PC-3 (cell line): ENCODE results near the gene OR10J5. TPM values are rescaled to one million over a fixed set of nuclear protein-coding genes. Genes with fewer than 3 reads are reported as not detected.

ENCODE experiments used
- ATAC-seq: fragments of 200-7000 bp; cut with Tn5 transposase; 2 replicates; pipeline ENCODE4 v1.9.1; 2020; ENCODE audit warnings: mild to moderate bottlenecking, moderate library complexity
- BruUV-seq: library from RNA; stranded (reverse); fragments of 400-500 nt; replicated peaks from 2 replicates; lab custom pipeline; 2021; lab: Mats Ljungman, UMichigan
- CTCF ChIA-PET: fragments of 300-600 bp; sonication (Branson Sonifier 250); formaldehyde crosslinking; loops from one replicate; lab custom pipeline; 2022; ENCODE audit warnings: antibody characterized with exemption; lab: Charles Lee
- POLR2A ChIA-PET: fragments of 300-600 bp; sonication (Branson Sonifier 250); formaldehyde crosslinking; loops from one replicate; lab custom pipeline; 2022; ENCODE audit warnings: antibody characterized with exemption; ENCODE audit not compliant: unreplicated experiment; lab: Charles Lee
- DNase-seq: peaks from one replicate; pipeline ENCODE4 v3.0.0-alpha.2; 2015
- H2AFZ ChIP-seq: fragments of 300-600 bp; sonication (generic); 2 replicates; pipeline ENCODE4 v1.6.0; 2016; ENCODE audit warnings: antibody characterized with exemption, low read length
- H3F3A ChIP-seq: fragments of 300-600 bp; sonication (generic); one replicate; pipeline ENCODE4 v1.6.0; 2017; ENCODE audit warnings: antibody characterized with exemption, low read length, control low read depth, mild to moderate bottlenecking; ENCODE audit not compliant: unreplicated experiment
- H3K27ac ChIP-seq: fragments of 300-600 bp; sonication (generic); 2 replicates; pipeline ENCODE4 v1.5.1; 2016; ENCODE audit warnings: mild to moderate bottlenecking, low read length
- H3K27me3 ChIP-seq: fragments of 300-600 bp; sonication (generic); 2 replicates; pipeline ENCODE4 v1.6.1; 2016; ENCODE audit warnings: low read length, mixed read lengths
- H3K36me3 ChIP-seq: fragments of 300-600 bp; sonication (generic); 2 replicates; pipeline ENCODE4 v1.6.1; 2016; ENCODE audit warnings: low read depth, mixed run types, low read length, mixed read lengths
- H3K4me1 ChIP-seq: fragments of 300-600 bp; sonication (generic); 2 replicates; pipeline ENCODE4 v1.5.1; 2016; ENCODE audit warnings: low read length; ENCODE audit not compliant: insufficient read depth
- H3K4me2 ChIP-seq: fragments of 300-600 bp; sonication (generic); 2 replicates; pipeline ENCODE4 v1.6.0; 2016; ENCODE audit warnings: low read length
- H3K4me3 ChIP-seq: fragments of 300-600 bp; sonication (generic); 2 replicates; pipeline ENCODE4 v1.5.1; 2016; ENCODE audit warnings: mild to moderate bottlenecking, low read length, mixed read lengths
- H3K79me2 ChIP-seq: fragments of 300-600 bp; sonication (generic); 2 replicates; pipeline ENCODE4 v1.6.1; 2017; ENCODE audit warnings: low read length, mixed read lengths
- H3K9ac ChIP-seq: fragments of 300-600 bp; sonication (generic); 2 replicates; pipeline ENCODE4 v1.6.0; 2016; ENCODE audit warnings: mild to moderate bottlenecking, low read length
- H3K9me2 ChIP-seq: fragments of 300-600 bp; sonication (generic); replicated peaks from 2 replicates; pipeline ENCODE4 v1.6.1; 2016; ENCODE audit warnings: mixed run types, low read length, mixed read lengths
- H3K9me3 ChIP-seq: fragments of 300-600 bp; sonication (generic); 2 replicates; pipeline ENCODE4 v1.6.1; 2016; ENCODE audit warnings: low read length, mixed read lengths
- H4K20me1 ChIP-seq: fragments of 300-600 bp; sonication (generic); 2 replicates; pipeline ENCODE4 v1.6.1; 2016; ENCODE audit warnings: low read length, mixed read lengths
- CTCF ChIP-seq: fragments of 300-600 bp; sonication (generic); conservative IDR thresholded peaks from 2 replicates; pipeline ENCODE4 v1.5.1; 2017; ENCODE audit warnings: antibody characterized with exemption, low read depth, mild to moderate bottlenecking, low read length
- EZH2 ChIP-seq: fragments of 300-600 bp; sonication (generic); IDR thresholded peaks from one replicate; pipeline ENCODE4 v1.6.1; 2017; ENCODE audit warnings: antibody characterized with exemption, mild to moderate bottlenecking, low read length; ENCODE audit not compliant: unreplicated experiment
- EZH2phosphoT487 ChIP-seq: fragments of 300-600 bp; sonication (generic); IDR thresholded peaks from 2 replicates; pipeline ENCODE4 v1.6.1; 2018; ENCODE audit warnings: mild to moderate bottlenecking, antibody characterized with exemption, low read length, borderline replicate concordance
- intact Hi-C: fragments of 100-400 bp; cut with micrococcal nuclease; formaldehyde crosslinking; loops from 2 replicates; pipeline ENCODE4 v1.9.0; 2023
- total RNA-seq: library from RNA; depleted of rRNA; stranded (reverse); fragments of >200 nt; gene quantifications from 2 replicates; pipeline ENCODE4 v1.2.3, GENCODE V29; 2014

OR10J5 gene
- total RNA-seq, 1 experiment from 2014 or later: not detected

GRCh38 chr1:159580340-159580739 lies 44.5 kb upstream of the OR10J5 start:
- no peaks in the 10 kb centered on the region for H3K9me2 ChIP-seq
- no peaks in the 10 kb centered on the region for H4K20me1 ChIP-seq
- ChIA-PET CTCF (interaction anchor here (0.5 kb wide), 1 partner anchor 123 kb away, joined by 3 read pairs; no protein-coding TSS in a partner anchor), POLR2A (no interaction called here)
- H2AFZ ChIP-seq: no peak overlapping the region
- intact Hi-C loops: no loop called here
- BruUV-seq: no TSS peak
- ATAC-seq (no peak), DNase-seq (peak; percentile 54)
- no peak overlapping the region for H3K4me3 ChIP-seq
- no peak overlapping the region for H3K27ac ChIP-seq
- peaks cover 18% of the 10 kb centered on the region for H3K27me3 ChIP-seq
- TF ChIP-seq CTCF: no peak
- no peak for TF ChIP-seq EZH2phosphoT487
- no peak for TF ChIP-seq EZH2
- H3K36me3 ChIP-seq: no peaks in the 10 kb centered on the region
- no peaks in the 10 kb centered on the region; the same call in 1 of the 2 replicates for H3K9me3 ChIP-seq
- no peaks in the 10 kb centered on the region for H3F3A ChIP-seq
- 0 out of 2 replicates have a peak overlapping the region, but pooled peaks have one; percentile 5 for H3K4me2 ChIP-seq
- no peaks in the 10 kb centered on the region for H3K79me2 ChIP-seq
- H3K9ac ChIP-seq: no peak overlapping the region
- H3K4me1 ChIP-seq: peaks cover 10% of the 10 kb centered on the region

GRCh38 chr1:159577446-159577845 lies 41.6 kb upstream of the OR10J5 start:
- H4K20me1 ChIP-seq: no peaks in the 10 kb centered on the region
- ATAC-seq (no peak), DNase-seq (no peak)
- H3K9me2 ChIP-seq: no peaks in the 10 kb centered on the region
- ChIA-PET CTCF (no interaction called here), POLR2A (no interaction called here)
- H2AFZ ChIP-seq: no peak overlapping the region
- no peaks in the 10 kb centered on the region for H3F3A ChIP-seq
- TF ChIP-seq EZH2 (no peak), EZH2phosphoT487 (no peak), CTCF (no peak)
- no peak overlapping the region for H3K27ac ChIP-seq
- no peak overlapping the region for H3K4me3 ChIP-seq
- intact Hi-C loops: no loop called here
- no TSS peak for BruUV-seq
- H3K9ac ChIP-seq: no peak overlapping the region
- H3K36me3 ChIP-seq: no peaks in the 10 kb centered on the region
- H3K4me1 ChIP-seq: peaks cover 10% of the 10 kb centered on the region
- H3K27me3 ChIP-seq: peaks cover 28% of the 10 kb centered on the region
- no peak overlapping the region for H3K4me2 ChIP-seq
- H3K79me2 ChIP-seq: no peaks in the 10 kb centered on the region
- H3K9me3 ChIP-seq: no peaks in the 10 kb centered on the region; the same call in 1 of the 2 replicates

- Histone ChIP-seq H3K4me1 (no peaks in the 10 kb centered on the region), H3K27me3 (peaks cover 7% of the 10 kb centered on the region), H3K9me2 (no peaks in the 10 kb centered on the region), H3K9me3 (no peaks in the 10 kb centered on the region), H3K4me2 (no peak overlapping the region), H2AFZ (no peak overlapping the region), H3K79me2 (no peaks in the 10 kb centered on the region), H3F3A (no peaks in the 10 kb centered on the region), H3K36me3 (no peaks in the 10 kb centered on the region), H3K9ac (no peak overlapping the region), H4K20me1 (no peaks in the 10 kb centered on the region), H3K4me3 (no peak overlapping the region), H3K27ac (no peak overlapping the region)
- TF ChIP-seq CTCF (no peak), EZH2 (no peak), EZH2phosphoT487 (no peak)
- CTCF ChIA-PET: no interaction called here
- POLR2A ChIA-PET: no interaction called here
- ATAC-seq (no peak), DNase-seq (no peak)
- BruUV-seq: no TSS peak
- intact Hi-C loops: no loop called here
Measured at GRCh38 chr1:159562680-159563079, 26.9 kb upstream of the OR10J5 start.
